GM19328 (cell line): ENCODE measurements around the gene MVB12B.
"Not testable (repeated sequence)": the region's sequence is repeated elsewhere in the genome, so short reads cannot be mapped to it uniquely, and the experiment has no call there.

Source experiments
- ATAC-seq: cut with Tn5 transposase; IDR thresholded peaks from one replicate; pipeline ENCODE4 v1.9.1; 2021; ENCODE audit warnings: mild to moderate bottlenecking, moderate library complexity; ENCODE audit not compliant: unreplicated experiment

The MVB12B gene, protein sequence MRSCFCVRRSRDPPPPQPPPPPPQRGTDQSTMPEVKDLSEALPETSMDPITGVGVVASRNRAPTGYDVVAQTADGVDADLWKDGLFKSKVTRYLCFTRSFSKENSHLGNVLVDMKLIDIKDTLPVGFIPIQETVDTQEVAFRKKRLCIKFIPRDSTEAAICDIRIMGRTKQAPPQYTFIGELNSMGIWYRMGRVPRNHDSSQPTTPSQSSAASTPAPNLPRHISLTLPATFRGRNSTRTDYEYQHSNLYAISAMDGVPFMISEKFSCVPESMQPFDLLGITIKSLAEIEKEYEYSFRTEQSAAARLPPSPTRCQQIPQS

GRCh38 chr9:126326228-126327005 is at the start of gene MVB12B:
Gene MVB12B, plus strand, starts transcription at chr9:126326829. Its CDS starts 101 bp downstream, at chr9:126326930.
- no peak for ATAC-seq

DNA sequence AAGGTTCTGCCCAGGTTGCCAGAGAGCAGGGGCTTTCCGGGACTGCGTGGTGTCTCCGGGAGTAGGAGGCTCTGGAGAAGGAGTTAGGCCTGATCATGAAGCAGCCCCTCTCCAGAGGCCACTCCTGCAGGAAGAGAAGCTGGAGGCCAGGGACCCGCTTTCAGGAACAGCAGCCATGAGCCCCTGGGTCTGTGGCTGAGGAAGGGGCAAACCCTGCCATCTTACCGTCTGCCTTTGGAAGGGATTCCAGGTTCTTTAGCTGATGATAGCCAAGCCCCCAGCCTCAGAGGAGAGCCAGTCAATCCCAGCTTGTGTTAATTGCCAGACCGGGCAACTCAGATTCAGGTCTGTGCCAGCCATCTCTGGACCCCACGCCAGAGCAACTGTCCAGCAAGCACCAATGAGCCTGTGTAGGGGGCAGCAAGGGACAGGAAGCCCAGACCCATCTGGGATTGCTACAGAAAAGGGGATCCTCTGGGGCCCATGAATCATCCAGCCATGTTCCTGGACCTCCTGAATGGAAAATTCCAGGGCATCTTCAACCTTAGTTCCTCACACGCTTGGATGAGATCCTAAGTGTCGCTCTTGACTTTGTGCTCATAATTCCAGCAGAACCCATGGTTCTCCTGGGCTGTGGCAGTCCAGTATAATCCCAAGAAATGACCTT is 42.7 kb upstream of the MVB12B start:
- no peak for ATAC-seq

- ATAC-seq = not testable (repeated sequence)
These were observed 41.0 kb upstream of the MVB12B start for GRCh38 chr9:126285652-126286051.

GRCh38 chr9:126287166-126287866 is 39.3 kb upstream of the MVB12B start:
- ATAC-seq = no peak

DNA sequence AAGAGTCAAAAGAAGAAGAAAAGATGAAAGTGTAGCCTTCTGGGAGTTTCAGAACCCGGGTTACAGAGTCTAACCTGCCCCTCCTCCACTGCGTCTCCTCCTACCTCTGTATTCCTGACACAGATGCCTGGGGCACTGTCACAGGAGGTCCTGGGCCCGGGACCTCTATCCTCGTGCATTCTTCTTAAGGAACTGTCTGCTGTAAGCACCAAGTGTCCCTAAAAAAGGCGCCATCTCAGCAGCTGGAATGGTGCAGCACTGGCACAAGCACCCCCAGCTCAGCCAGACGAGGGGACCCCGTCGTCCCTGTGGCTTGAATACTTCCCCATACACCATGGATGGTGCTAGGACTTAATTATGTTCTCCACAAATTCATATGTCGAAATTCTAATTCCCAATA is 35.8 kb upstream of the MVB12B start:
- ATAC-seq = no peak

DNA sequence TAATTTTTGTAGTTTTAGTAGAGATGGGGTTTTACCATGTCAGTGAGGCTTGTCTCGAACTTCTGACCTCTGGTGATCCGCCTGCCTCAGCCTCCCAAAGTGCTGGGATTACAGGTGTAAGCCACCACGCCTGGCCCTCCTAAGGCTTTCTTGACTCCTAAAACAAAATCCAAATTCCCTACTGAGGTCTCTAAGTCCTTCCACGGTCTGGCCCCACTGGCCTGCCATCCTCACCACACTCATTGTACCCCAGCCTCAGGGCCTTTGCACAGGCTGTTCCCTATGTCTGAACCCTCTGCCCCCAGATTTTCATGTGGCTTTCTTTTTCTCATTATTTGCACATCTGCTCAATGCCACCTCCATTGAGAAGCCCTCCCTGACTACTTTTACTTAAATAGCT is 34.7 kb upstream of the MVB12B start:
- no peak for ATAC-seq

DNA sequence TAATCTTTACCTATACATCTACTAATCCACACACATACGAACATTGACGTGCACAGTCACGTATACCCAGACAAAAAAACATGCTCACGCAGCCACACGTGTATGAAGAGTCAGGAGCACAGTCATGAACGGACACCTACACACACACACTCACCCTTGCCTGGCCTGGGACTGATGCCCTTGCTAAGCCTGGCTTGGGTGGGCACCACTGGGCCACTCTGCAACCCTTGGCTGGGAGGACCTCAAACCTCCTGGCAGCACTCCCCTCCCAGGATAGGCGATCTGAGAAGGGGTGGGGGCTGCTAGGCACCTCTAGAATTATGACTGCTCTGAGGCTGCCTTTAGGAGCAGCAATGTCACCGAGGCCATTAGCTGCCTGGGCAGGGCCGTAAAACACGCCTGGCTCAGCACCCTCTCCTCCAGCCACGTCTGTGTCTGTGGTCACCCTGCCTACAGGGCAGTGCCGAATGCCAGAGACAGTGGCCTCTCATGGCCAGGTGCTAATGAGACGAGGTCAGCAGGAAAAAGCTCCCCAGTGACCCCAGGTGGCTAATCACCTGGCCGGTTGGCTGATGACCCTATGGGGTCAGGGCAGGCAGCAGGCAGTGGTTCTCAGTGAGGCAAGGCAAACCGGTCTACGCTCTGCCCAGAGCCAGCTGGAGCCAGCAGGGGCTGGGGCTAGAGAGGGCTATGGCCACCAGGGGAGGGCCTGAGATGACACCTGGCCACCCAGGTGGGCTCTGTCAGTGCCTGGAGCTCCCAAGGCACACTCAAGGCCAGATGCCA is 33.7 kb upstream of the MVB12B start:
- ATAC-seq = no peak

- no peak for ATAC-seq
These were observed 33.1 kb upstream of the MVB12B start for GRCh38 chr9:126293522-126293889.

DNA sequence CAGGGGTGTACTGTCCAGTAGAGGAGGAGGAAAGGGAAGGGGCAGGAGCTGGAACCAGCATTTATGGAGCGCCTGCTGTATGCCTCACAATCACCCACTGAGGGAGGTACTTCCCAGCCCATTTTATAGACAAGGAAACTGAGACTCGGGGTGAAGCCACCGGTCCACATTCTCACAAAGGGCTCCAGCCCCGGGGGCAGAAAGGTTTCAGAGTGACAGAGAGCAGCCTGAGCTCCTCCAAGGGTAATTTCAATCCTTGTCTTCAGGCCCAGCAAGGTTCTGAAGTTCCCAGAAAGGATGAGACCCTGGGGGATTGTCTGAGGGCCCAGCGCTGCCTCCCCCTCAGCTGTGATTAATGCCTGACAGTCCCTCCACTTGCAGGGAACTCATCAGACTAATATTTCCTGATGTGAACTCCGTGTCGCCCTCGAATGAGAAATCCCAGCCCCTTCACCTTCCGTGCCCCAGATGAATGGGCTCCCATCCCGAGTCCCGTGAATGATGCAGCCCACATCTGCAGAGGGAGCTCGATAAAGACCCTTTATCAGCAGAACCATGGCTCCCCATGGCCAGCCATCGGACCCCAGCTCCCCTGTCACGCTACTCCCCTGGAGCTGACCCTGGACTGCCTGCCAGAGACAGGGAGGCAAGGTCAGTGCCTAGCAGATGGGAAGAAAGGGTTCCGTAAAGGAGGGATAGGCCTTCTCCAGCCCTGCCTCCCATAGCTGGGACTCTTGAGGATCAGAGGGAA is 32.1 kb upstream of the MVB12B start:
- no peak for ATAC-seq

DNA sequence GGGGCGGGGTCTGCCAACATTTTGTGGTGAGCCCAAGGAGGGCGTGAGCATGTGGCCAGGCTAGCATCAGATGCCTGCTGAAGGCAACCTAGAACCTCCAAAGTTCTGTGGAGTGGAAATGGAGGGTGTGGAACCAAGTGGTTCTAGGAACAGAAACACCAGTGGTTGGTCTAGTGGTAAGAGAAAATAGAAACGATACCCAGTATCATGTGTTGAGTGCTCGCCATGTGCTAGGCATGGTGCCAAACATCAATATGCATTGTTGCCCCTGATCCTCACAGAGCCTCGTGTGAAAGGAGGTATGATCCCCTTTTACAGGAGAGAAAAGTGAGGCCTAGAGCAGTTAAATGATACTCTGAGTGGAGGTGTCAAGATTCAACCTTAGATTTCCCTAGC is 31.5 kb upstream of the MVB12B start:
- no peak for ATAC-seq

DNA sequence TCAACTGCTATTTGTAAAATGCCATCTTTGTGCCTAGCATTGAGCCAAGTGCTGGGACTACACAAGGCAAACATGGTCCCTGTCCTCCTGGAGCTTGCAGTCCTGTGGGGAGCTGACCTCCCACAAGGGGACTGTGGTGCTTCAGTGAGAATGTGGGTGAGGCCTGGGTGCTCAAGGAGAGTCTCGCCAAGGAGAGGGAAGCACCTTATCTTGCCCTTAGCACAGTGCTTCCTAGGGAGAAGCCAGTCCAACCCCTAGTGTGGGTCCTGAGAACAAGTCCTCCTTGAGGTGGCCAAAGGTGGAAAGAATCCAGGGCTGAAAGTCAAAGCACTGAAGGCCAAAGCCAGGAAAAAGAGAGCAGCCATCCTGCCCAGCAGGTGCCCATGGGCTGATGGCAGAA is 31.1 kb upstream of the MVB12B start:
- no peak for ATAC-seq

- ATAC-seq = no peak
These were observed 30.6 kb upstream of the MVB12B start for GRCh38 chr9:126295936-126296600.

DNA sequence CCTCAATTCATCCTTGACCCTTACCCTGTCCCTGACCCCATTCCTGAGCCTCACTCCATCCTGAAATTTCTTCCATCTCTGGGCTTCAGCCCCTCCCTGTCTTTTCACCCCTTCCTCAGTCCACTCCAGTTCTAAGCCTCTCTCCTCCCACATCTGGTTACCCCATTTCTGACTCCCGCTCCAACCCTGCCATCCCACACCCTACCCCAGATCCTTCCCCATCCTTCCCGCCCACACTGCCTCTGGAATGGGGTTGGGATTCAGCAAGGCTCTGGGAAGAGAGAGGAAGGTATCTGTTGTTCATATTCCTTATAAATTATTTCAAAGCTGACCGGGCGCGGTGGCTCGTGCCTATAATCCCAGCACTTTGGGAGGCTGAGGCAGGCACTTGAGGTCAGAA is 29.9 kb upstream of the MVB12B start:
- no peak for ATAC-seq

DNA sequence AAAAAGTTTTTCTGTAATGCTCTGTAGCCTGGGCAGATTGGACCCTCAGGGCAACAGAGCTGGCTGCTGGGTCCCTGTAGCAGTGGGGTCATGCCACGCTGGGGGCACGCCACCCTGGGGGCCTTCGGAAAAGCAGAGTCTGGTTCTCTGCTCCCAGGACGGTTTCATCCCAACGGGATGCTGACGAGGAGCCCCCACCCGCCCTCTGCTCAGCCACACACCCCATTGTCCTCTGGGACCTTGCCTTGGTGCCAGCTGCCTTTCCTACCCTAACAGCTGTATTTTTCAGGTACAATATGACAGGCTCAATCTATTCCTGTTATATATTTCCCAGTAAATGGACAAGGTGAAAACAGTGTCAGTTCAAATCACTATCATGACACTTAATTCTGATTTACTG is 29.0 kb upstream of the MVB12B start:
- ATAC-seq = no peak

DNA sequence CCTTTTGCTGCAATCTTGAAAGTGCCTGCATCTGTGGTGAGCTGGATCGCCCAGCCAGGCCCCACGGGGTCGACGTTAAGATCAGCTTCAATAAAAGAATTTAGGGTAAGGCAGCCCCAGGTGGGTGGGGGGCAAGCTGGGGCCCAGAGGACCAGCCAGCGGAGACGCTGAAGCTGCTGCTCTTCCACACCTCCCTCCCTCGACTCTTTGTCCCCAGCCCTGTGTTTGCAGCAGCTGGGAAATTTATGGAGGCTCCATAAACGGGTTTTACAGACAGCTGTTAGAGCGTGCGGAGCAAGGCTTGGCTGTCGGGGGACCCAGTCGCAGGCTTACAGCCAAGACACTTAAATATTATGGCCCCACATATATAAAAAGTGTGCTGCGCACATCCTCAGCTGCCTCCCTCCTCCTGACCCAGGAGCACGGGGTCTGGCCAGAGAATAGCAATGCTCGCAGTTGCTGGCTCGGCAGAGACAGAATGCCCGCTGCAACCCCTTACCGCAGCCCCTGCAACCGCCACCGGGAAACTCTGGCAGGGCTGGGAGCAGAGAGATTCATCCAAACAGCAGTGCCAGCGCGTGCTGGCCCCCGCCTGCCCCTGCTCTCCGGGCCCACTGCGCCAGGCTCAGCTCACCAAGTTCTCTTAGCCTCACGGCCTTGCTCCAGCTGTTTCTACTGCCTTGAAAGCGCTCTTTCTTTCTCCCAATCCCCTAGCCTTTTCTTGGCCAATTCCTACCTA is 28.4 kb upstream of the MVB12B start:
- no peak for ATAC-seq

- no peak for ATAC-seq
These were observed 26.8 kb upstream of the MVB12B start for GRCh38 chr9:126299706-126300276.

- no peak for ATAC-seq
These were observed 25.4 kb upstream of the MVB12B start for GRCh38 chr9:126301196-126301595.

- no peak for ATAC-seq
These were observed 24.5 kb upstream of the MVB12B start for GRCh38 chr9:126301985-126302603.
